T-helper 2 cell (primary cell): Measurements from ENCODE around the gene ASIC5.

Source experiments
- DNase-seq, 5 experiments: peaks; one replicate each; pipeline versions ENCODE4 v3.0.0 to v3.0.0-alpha.2; 2012 to 2022

The ASIC5 gene

GRCh38 chr4:155878611-155879010, 12.5 kb upstream of the ASIC5 start:
- no peak for DNase-seq

- no peak for DNase-seq
Measured at GRCh38 chr4:155877971-155878370, 11.9 kb upstream of the ASIC5 start.

- no peak for DNase-seq
Measured at GRCh38 chr4:155875878-155876277, 9.8 kb upstream of the ASIC5 start.

- no peak for DNase-seq
Measured at GRCh38 chr4:155855897-155856296, 10.2 kb downstream of the ASIC5 start.

GRCh38 chr4:155854582-155855226, 11.4 kb downstream of the ASIC5 start:
- no peak for DNase-seq

GRCh38 chr4:155853189-155853588, 12.9 kb downstream of the ASIC5 start:
- DNase-seq, result no peak

GRCh38 chr4:155849042-155849441, 17.0 kb downstream of the ASIC5 start:
- DNase-seq, result no peak

- no peak for DNase-seq
Measured at GRCh38 chr4:155846929-155847328, 19.1 kb downstream of the ASIC5 start.

- no peak for DNase-seq
Measured at GRCh38 chr4:155842080-155842479, 24.0 kb downstream of the ASIC5 start.

- DNase-seq, result no peak
Measured at GRCh38 chr4:155837203-155837796, 28.8 kb downstream of the ASIC5 start.

- no peak for DNase-seq
Measured at GRCh38 chr4:155832664-155833063, 33.4 kb downstream of the ASIC5 start.

GRCh38 chr4:155828628-155829027, 37.4 kb downstream of the ASIC5 start:
- no peak for DNase-seq

- DNase-seq, result no peak
Measured at GRCh38 chr4:155822572-155822971, 43.5 kb downstream of the ASIC5 start.

GRCh38 chr4:155820887-155821518, 45.1 kb downstream of the ASIC5 start:
- no peak for DNase-seq

- no peak for DNase-seq
Measured at GRCh38 chr4:155819066-155819465, 47.0 kb downstream of the ASIC5 start.

- no peak for DNase-seq
Measured at GRCh38 chr4:155818639-155819038, 47.4 kb downstream of the ASIC5 start.

- no peak for DNase-seq
Measured at GRCh38 chr4:155811083-155811482, 55.0 kb downstream of the ASIC5 start.

GRCh38 chr4:155809835-155810234, 56.2 kb downstream of the ASIC5 start:
- peak in 1 of 5 experiments; percentile 80 for DNase-seq

GRCh38 chr4:155807021-155807420, 59.1 kb downstream of the ASIC5 start:
- no peak for DNase-seq

- no peak for DNase-seq
Measured at GRCh38 chr4:155805016-155805415, 61.1 kb downstream of the ASIC5 start.

GRCh38 chr4:155802190-155802959, 63.7 kb downstream of the ASIC5 start:
- DNase-seq, result no peak

- no peak for DNase-seq
Measured at GRCh38 chr4:155800685-155801343, 65.3 kb downstream of the ASIC5 start.

- no peak for DNase-seq
Measured at GRCh38 chr4:155799794-155800123, 66.3 kb downstream of the ASIC5 start.
